Right atrium auricular region (tissue), 2 donors: Measurements from ENCODE around the gene RASGRP1. TPM values are rescaled to one million over a fixed set of nuclear protein-coding genes. Genes with fewer than 3 reads are reported as not detected.

Source experiments
- DNase-seq: peaks from one replicate; pipeline ENCODE4 v3.0.0-alpha.2; 2019; ENCODE audit warnings: low spot score
- H3K27ac ChIP-seq, 2 donors: fragments of 200-600 bp; sonication (generic); 1 replicate in 1 of 2; 2 replicates in 1 of 2; pipeline ENCODE4 v1.5.1; 2016 to 2019
- H3K27me3 ChIP-seq, 2 donors: fragments of 200-600 bp; sonication (generic); one replicate each; pipeline versions ENCODE4 v1.5.1 to v1.6.0; 2017 to 2019
- H3K36me3 ChIP-seq: fragments of 200-600 bp; sonication (generic); one replicate; pipeline ENCODE4 v1.5.1; 2016
- H3K4me1 ChIP-seq, 2 donors: fragments of 200-600 bp; sonication (generic); one replicate each; pipeline versions ENCODE4 v1.5.1 to v1.6.0; 2017 to 2019
- H3K4me3 ChIP-seq, 2 donors: fragments of 200-600 bp; sonication (generic); 1 replicate in 1 of 2; 2 replicates in 1 of 2; pipeline ENCODE4 v1.5.1; 2017 to 2019; ENCODE audit warnings: mild to moderate bottlenecking in 1 of 2, moderate library complexity in 1 of 2
- H3K9me3 ChIP-seq, 2 donors: fragments of 200-600 bp; sonication (generic); one replicate each; pipeline ENCODE4 v1.5.1; 2019
- total RNA-seq, 2 donors: library from RNA; depleted of rRNA; stranded (reverse); fragments of >200 nt; gene quantifications; one replicate each; pipeline ENCODE4 v1.1.0, GENCODE V29; 2016
- TF ChIP-seq, protein P1 (sequence below), 2 donors: fragments of 200-600 bp; sonication (generic); IDR thresholded peaks; one replicate each; pipeline ENCODE4 v1.5.1; 2019; ENCODE audit warnings: antibody characterized with exemption in 2 of 2

The RASGRP1 gene
- total RNA-seq, 2 donors from 2014 or later, result 2.1 to 4.4 TPM

DNA sequence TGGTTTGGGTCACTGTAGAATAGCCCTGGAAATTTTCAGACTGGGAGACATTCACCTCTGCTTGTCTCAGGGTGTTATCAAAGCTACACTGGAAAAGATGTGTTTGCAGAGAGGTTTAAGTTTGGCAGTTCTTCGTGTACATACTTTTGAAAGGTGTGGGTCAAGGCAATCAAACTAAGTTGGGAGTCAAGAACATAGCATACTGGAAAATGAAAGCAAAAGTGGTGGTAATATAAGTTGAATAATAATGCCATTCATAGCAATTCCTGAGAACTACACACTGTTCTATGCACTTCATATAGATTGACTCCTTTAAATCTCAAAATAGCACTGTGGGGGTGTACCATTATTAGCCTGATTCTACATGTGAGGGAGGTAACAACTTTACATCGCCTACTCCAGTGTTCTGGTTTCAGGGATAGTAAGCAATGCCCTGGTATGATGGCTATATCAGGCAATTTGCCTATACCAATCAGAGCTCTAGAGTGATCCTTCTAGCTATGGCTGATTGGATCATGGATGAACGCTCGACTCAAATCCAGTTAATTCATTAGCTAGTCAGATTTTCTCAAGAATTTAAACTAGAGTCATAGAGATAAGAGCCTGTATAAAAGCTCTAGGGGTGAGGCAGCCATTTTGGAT is 44.6 kb upstream of the RASGRP1 start:
- Histone ChIP-seq H3K4me3 (no peak overlapping the region), H3K27me3 (no peaks in the 10 kb centered on the region), H3K27ac (no peak overlapping the region), H3K4me1 (no peaks in the 10 kb centered on the region), H3K36me3 (no peaks in the 10 kb centered on the region), H3K9me3 (no peaks in the 10 kb centered on the region)
- DNase-seq, result no peak
- TF ChIP-seq, protein P1, sequence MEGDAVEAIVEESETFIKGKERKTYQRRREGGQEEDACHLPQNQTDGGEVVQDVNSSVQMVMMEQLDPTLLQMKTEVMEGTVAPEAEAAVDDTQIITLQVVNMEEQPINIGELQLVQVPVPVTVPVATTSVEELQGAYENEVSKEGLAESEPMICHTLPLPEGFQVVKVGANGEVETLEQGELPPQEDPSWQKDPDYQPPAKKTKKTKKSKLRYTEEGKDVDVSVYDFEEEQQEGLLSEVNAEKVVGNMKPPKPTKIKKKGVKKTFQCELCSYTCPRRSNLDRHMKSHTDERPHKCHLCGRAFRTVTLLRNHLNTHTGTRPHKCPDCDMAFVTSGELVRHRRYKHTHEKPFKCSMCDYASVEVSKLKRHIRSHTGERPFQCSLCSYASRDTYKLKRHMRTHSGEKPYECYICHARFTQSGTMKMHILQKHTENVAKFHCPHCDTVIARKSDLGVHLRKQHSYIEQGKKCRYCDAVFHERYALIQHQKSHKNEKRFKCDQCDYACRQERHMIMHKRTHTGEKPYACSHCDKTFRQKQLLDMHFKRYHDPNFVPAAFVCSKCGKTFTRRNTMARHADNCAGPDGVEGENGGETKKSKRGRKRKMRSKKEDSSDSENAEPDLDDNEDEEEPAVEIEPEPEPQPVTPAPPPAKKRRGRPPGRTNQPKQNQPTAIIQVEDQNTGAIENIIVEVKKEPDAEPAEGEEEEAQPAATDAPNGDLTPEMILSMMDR (IDR thresholded peaks at IDR 0.05), result no peak

DNA sequence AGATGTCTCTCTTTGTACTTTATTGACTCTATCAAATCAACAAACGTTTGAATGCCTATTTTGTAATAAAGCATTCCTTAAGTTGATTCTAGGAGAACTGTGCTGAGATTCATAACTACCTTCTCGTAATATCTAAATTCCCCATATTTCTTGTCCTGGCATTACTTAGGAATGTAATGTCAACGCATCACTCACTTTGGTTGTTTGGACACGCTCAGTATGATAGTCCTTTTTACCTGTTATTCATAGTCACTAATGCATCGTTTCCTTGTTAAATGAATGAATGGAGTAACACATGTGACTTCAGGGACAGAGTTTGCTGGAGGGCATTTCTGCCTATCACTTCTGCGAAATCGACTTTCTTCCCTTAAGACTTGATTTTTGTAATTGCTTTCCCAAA is 44.1 kb upstream of the RASGRP1 start:
- H3K9me3 ChIP-seq, result no peaks in the 10 kb centered on the region
- no peak for DNase-seq
- no peak overlapping the region for H3K27ac ChIP-seq
- no peaks in the 10 kb centered on the region for H3K4me1 ChIP-seq
- no peak overlapping the region for H3K4me3 ChIP-seq
- TF ChIP-seq, protein P1 (IDR thresholded peaks at IDR 0.05), result no peak
- no peaks in the 10 kb centered on the region for H3K27me3 ChIP-seq
- H3K36me3 ChIP-seq, result no peaks in the 10 kb centered on the region

DNA sequence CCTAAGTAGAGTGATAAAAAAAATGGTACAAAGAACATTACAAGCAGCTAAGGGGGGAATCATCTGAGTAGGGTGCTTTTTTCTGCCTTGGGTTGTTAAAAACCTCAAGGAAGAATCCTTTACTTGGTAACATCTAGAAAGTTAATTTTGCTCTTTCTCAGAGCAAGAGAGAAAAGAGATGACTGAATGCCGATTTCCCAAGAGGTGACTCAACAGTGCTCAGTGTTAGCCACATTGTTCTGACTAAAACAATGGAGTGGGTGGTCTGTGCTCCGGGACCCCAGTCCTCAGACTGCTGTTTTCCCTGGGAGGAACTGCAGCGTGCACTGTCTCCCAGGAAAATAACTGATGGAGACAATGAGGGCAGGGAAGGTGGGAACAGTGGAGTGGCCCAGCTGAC is 41.1 kb upstream of the RASGRP1 start:
- no peak for DNase-seq
- no peak overlapping the region for H3K4me3 ChIP-seq
- no peaks in the 10 kb centered on the region for H3K4me1 ChIP-seq
- H3K27ac ChIP-seq, result no peak overlapping the region
- H3K27me3 ChIP-seq, result no peaks in the 10 kb centered on the region
- TF ChIP-seq, protein P1 (IDR thresholded peaks at IDR 0.05), result no peak
- H3K36me3 ChIP-seq, result no peaks in the 10 kb centered on the region
- H3K9me3 ChIP-seq, result no peaks in the 10 kb centered on the region

DNA sequence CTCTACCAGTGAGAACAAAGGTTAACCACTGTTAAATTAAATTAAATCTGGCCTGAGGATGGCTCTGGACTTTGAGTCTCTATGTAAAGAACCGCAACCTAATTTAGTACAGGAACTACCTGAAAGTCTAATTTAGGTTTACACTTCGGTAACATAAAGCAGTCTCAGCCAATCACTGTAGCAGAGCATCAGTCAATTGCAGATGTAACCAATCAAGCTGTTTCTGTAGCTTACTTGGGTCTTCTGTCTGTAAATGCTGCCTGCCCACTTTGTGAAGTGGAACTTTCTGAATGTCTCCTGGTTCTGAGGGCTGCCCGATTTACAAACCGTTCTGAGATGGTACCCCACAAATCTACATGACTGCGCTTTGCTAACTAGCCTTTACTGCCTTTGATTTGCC is 39.1 kb upstream of the RASGRP1 start:
- TF ChIP-seq, protein P1 (IDR thresholded peaks at IDR 0.05), result no peak
- Histone ChIP-seq H3K27me3 (no peaks in the 10 kb centered on the region), H3K9me3 (no peaks in the 10 kb centered on the region), H3K4me3 (no peak overlapping the region), H3K4me1 (no peaks in the 10 kb centered on the region), H3K27ac (no peak overlapping the region), H3K36me3 (no peaks in the 10 kb centered on the region)
- DNase-seq, result no peak

DNA sequence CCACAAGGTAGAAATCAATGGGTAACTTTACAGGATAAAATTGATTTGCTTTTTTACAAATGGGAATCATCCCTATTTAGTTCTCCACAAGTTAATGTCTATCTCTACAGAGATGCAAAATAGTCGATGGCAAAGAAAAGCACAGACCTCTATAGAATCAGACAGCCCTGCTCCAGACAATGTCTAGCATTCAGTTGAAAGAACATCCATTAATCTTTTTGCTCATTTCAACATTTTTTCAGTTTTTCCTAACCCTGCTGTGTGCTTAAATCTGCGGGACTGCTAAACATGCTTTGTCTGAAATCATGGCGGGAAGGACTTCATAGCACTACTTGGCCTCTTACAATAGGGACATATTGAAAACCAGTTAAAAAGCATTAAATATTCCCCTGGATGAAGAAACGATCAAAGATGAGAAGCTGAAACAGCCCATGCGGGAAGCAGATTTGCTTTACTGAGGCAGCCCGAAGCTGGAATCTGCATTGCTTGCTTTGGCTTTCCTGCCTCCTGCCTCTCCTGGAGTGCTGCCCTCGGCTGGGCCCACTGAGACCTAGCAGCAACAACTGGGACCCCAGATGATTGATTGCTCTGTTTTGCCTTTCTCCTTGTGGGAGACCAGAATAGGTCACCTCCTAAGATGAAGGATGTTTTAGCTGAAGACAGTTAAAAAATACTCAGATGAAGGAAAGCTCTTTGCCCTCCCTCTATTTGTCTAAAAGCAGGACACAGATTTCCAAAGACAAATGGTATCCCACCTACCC is 38.5 kb upstream of the RASGRP1 start:
- Histone ChIP-seq H3K4me3 (no peak overlapping the region), H3K27me3 (no peaks in the 10 kb centered on the region), H3K36me3 (no peaks in the 10 kb centered on the region), H3K27ac (no peak overlapping the region), H3K9me3 (no peaks in the 10 kb centered on the region), H3K4me1 (no peaks in the 10 kb centered on the region)
- TF ChIP-seq, protein P1 (IDR thresholded peaks at IDR 0.05), result no peak
- no peak for DNase-seq
